H1 (cell line): ENCODE results near the gene WAC. TPM values are rescaled to one million over a fixed set of nuclear protein-coding genes. Genes with fewer than 3 reads are reported as not detected.

Source experiments
- CTCF ChIA-PET: fragments of 300-600 bp; sonication (Branson Sonifier 250); formaldehyde crosslinking; loops from one replicate; lab custom pipeline; 2021; ENCODE audit not compliant: partially characterized antibody; lab: Charles Lee
- POLR2A ChIA-PET: fragments of 300-600 bp; sonication (Branson Sonifier 250); formaldehyde crosslinking; loops from one replicate; lab custom pipeline; 2021; ENCODE audit warnings: inconsistent platforms; ENCODE audit not compliant: partially characterized antibody; lab: Charles Lee
- DNase-seq, 2 experiments: peaks; one replicate each; pipeline versions ENCODE4 v3.0.0 to v3.0.0-alpha.2; 2010 to 2022; ENCODE audit warnings: low spot score in 2 of 2, low read depth in 1 of 2, mixed read lengths in 1 of 2
- FAIRE-seq: peaks from 2 replicates; lab custom pipeline; 2011; peaks lifted over from hg19 to GRCh38; lab: Jason Lieb, UNC
- H2AFZ ChIP-seq: 2 replicates; pipeline ENCODE4 v1.8.1; 2012; ENCODE audit warnings: low read length, inconsistent platforms
- H2AK5ac ChIP-seq: 2 replicates; pipeline ENCODE4 v1.6.1; 2013; ENCODE audit warnings: low read depth, low read length
- H2BK120ac ChIP-seq: replicated peaks from 2 replicates; pipeline ENCODE3; 2013; ENCODE audit warnings: low read depth, low read length, inconsistent platforms
- H2BK12ac ChIP-seq: 2 replicates; pipeline ENCODE4 v1.6.1; 2013; ENCODE audit warnings: low read depth, low read length
- H2BK15ac ChIP-seq: 2 replicates; pipeline ENCODE4 v1.6.1; 2013; ENCODE audit warnings: low read length
- H2BK20ac ChIP-seq: 2 replicates; pipeline ENCODE4 v1.6.1; 2013; ENCODE audit warnings: low read length
- H2BK5ac ChIP-seq: 2 replicates; pipeline ENCODE4 v1.6.1; 2013; ENCODE audit warnings: low read depth, low read length
- H3K14ac ChIP-seq: 2 replicates; pipeline ENCODE4 v1.6.1; 2013; ENCODE audit warnings: inconsistent platforms; ENCODE audit not compliant: insufficient read length
- H3K18ac ChIP-seq: 2 replicates; pipeline ENCODE4 v1.6.1; 2013; ENCODE audit warnings: low read length; ENCODE audit errors: extremely low read depth
- H3K23ac ChIP-seq: 2 replicates; pipeline ENCODE4 v1.6.1; 2013; ENCODE audit warnings: inconsistent platforms; ENCODE audit not compliant: insufficient read length
- H3K23me2 ChIP-seq: 2 replicates; pipeline ENCODE4 v1.6.1; 2013; ENCODE audit warnings: low read depth, low read length
- H3K27ac ChIP-seq: 2 replicates; pipeline ENCODE4 v1.6.1; 2011; ENCODE audit warnings: low read depth, low read length, inconsistent platforms
- H3K27me3 ChIP-seq, 4 experiments: replicated peaks in 1 of 4; 1 replicate in 1 of 4; 2 replicates in 3 of 4; pipeline versions ENCODE4 v1.6.1 to v1.8.1; 2011 to 2013; ENCODE audit warnings: low read length in 3 of 4, mild to moderate bottlenecking in 3 of 4, inconsistent platforms in 2 of 4, mixed read lengths in 2 of 4, moderate library complexity in 1 of 4; ENCODE audit not compliant: control insufficient read depth in 3 of 4, insufficient read depth in 3 of 4; ENCODE audit errors: extremely low read depth in 1 of 4
- H3K36me3 ChIP-seq, 4 experiments: 2 replicates each; pipeline versions ENCODE4 v1.6.1 to v1.8.1; 2011 to 2013; ENCODE audit warnings: mild to moderate bottlenecking in 4 of 4, low read length in 3 of 4, moderate library complexity in 2 of 4, control low read depth in 1 of 4, inconsistent platforms in 1 of 4; ENCODE audit not compliant: insufficient read depth in 4 of 4, control insufficient read depth in 2 of 4
- H3K4ac ChIP-seq: replicated peaks from 2 replicates; pipeline ENCODE3; 2013; ENCODE audit warnings: low read length, low read depth, mixed read lengths, inconsistent platforms; ENCODE audit not compliant: insufficient read length
- H3K4me1 ChIP-seq, 4 experiments: replicated peaks in 1 of 4; 1 replicate in 1 of 4; 2 replicates in 3 of 4; pipeline versions ENCODE4 v1.6.1 to v1.8.1; 2011 to 2013; ENCODE audit warnings: low read length in 3 of 4, inconsistent platforms in 2 of 4, mixed read lengths in 1 of 4; ENCODE audit not compliant: insufficient read depth in 4 of 4, control insufficient read depth in 3 of 4
- H3K4me2 ChIP-seq, 2 experiments: 2 replicates each; pipeline versions ENCODE4 v1.6.1 to v1.8.1; 2011 to 2013; ENCODE audit warnings: low read depth in 2 of 2, low read length in 2 of 2, control low read depth in 1 of 2, inconsistent platforms in 1 of 2, mild to moderate bottlenecking in 1 of 2; ENCODE audit not compliant: insufficient read depth in 1 of 2
- H3K4me3 ChIP-seq, 4 experiments: fragments of 200-600, 300-600 bp in 1 of 4; sonication (generic), shearing (Covaris generic), sonication (Bioruptor Twin) in 1 of 4; 2 replicates each; pipeline versions ENCODE4 v1.5.1 to v1.8.1; 2011 to 2016; ENCODE audit warnings: low read length in 4 of 4, low read depth in 3 of 4, control low read depth in 2 of 4, inconsistent platforms in 2 of 4, mild to moderate bottlenecking in 2 of 4, mixed read lengths in 1 of 4, moderate library complexity in 1 of 4; ENCODE audit not compliant: insufficient read depth in 2 of 4; ENCODE audit errors: extremely low read depth in 1 of 4
- H3K56ac ChIP-seq: replicated peaks from 2 replicates; pipeline ENCODE3; 2013; ENCODE audit warnings: low read depth, mild to moderate bottlenecking, mixed read lengths, low read length, inconsistent platforms; ENCODE audit not compliant: insufficient read length
- H3K79me1 ChIP-seq: 2 replicates; pipeline ENCODE4 v1.6.1; 2013; ENCODE audit warnings: low read depth, low read length, control low read depth
- H3K79me2 ChIP-seq, 2 experiments: 2 replicates each; pipeline versions ENCODE4 v1.6.1 to v1.8.1; 2012 to 2013; ENCODE audit warnings: low read length in 2 of 2, mild to moderate bottlenecking in 2 of 2, inconsistent platforms in 1 of 2; ENCODE audit not compliant: insufficient read depth in 2 of 2, control insufficient read depth in 1 of 2
- H3K9ac ChIP-seq, 4 experiments: replicated peaks in 1 of 4; 1 replicate in 1 of 4; 2 replicates in 3 of 4; pipeline versions ENCODE4 v1.6.1 to v1.8.1; 2011 to 2013; ENCODE audit warnings: low read depth in 3 of 4, low read length in 3 of 4, control low read depth in 2 of 4, mild to moderate bottlenecking in 2 of 4, moderate library complexity in 2 of 4, inconsistent platforms in 1 of 4; ENCODE audit errors: extremely low read depth in 1 of 4
- H3K9me3 ChIP-seq, 2 experiments: 2 replicates each; pipeline versions ENCODE4 v1.6.1 to v1.8.1; 2012 to 2013; ENCODE audit warnings: mild to moderate bottlenecking in 2 of 2, moderate library complexity in 2 of 2, control low read depth in 1 of 2, inconsistent platforms in 1 of 2, low read depth in 1 of 2, low read length in 1 of 2, mixed read lengths in 1 of 2; ENCODE audit not compliant: insufficient read depth in 2 of 2
- H4K20me1 ChIP-seq, 2 experiments: replicated peaks in 1 of 2; 2 replicates each; pipeline versions ENCODE3 to v1.8.1; 2011 to 2013; ENCODE audit warnings: inconsistent platforms in 2 of 2, low read length in 2 of 2, mild to moderate bottlenecking in 1 of 2; ENCODE audit not compliant: insufficient read depth in 2 of 2, control insufficient read depth in 1 of 2
- H4K5ac ChIP-seq: 2 replicates; pipeline ENCODE4 v1.6.1; 2013; ENCODE audit warnings: low read length, low read depth, mixed read lengths, inconsistent platforms; ENCODE audit not compliant: insufficient read length
- H4K8ac ChIP-seq: 2 replicates; pipeline ENCODE4 v1.8.0; 2013; ENCODE audit warnings: mild to moderate bottlenecking, moderate library complexity, low read length, inconsistent platforms; ENCODE audit not compliant: insufficient read depth; ENCODE audit errors: extremely low read depth
- H4K91ac ChIP-seq: replicated peaks from 2 replicates; pipeline ENCODE3; 2013; ENCODE audit warnings: low read length, mixed read lengths, inconsistent platforms; ENCODE audit not compliant: insufficient read length
- CBX5 ChIP-seq: fragments of 300-800, 300-1000 bp; sonication (generic); IDR thresholded peaks from 2 replicates; pipeline ENCODE4 v1.7.1; 2016; ENCODE audit warnings: antibody characterized with exemption, low read length, low read depth
- CEBPB ChIP-seq: IDR thresholded peaks from 2 replicates; pipeline ENCODE4 v1.6.1; 2012; ENCODE audit warnings: low read depth, low read length
- CHD1 ChIP-seq: IDR thresholded peaks from 2 replicates; pipeline ENCODE4 v1.6.1; 2012; ENCODE audit warnings: low read depth, low read length, improper control_type of control experiment
- EZH2 ChIP-seq: fragments of 200-600 bp; sonication (generic); IDR thresholded peaks from 2 replicates; pipeline ENCODE4 v1.7.1; 2012; ENCODE audit warnings: low read depth, mild to moderate bottlenecking, moderate library complexity, low read length, inconsistent platforms; ENCODE audit not compliant: severe bottlenecking
- KDM1A ChIP-seq: fragments of 200-600, 300-600 bp; sonication (generic); IDR thresholded peaks from 2 replicates; pipeline ENCODE4 v1.7.1; 2016; ENCODE audit warnings: mild to moderate bottlenecking, low read length, borderline replicate concordance
- NANOG ChIP-seq: IDR thresholded peaks from 2 replicates; pipeline ENCODE4 v1.6.1; 2011; ENCODE audit warnings: low read length, low read depth, mild to moderate bottlenecking, inconsistent platforms; ENCODE audit not compliant: insufficient read depth, poor library complexity, severe bottlenecking
- RXRA ChIP-seq: IDR thresholded peaks from 2 replicates; pipeline ENCODE4 v1.6.1; 2011; ENCODE audit warnings: low read depth, mild to moderate bottlenecking, low read length, moderate library complexity; ENCODE audit not compliant: insufficient read depth
- SRF ChIP-seq: IDR thresholded peaks from 2 replicates; pipeline ENCODE4 v1.6.1; 2011; ENCODE audit warnings: mild to moderate bottlenecking, low read depth, low read length, moderate library complexity
- WGBS, 2 experiments: shearing (Covaris generic) in 1 of 2; methylation state at CpG; one replicate each; pipeline versions ENCODE4 v1.1.6 to v1.1.7; 2013 to 2015; ENCODE audit warnings: low lambda C conversion rate in 2 of 2, mixed read lengths in 2 of 2, inconsistent platforms in 1 of 2, low coverage in 1 of 2, missing lambda C conversion rate in 1 of 2; ENCODE audit not compliant: insufficient replicate concordance in 2 of 2, insufficient coverage in 1 of 2, insufficient read length in 1 of 2; ENCODE audit errors: extremely low coverage in 1 of 2, missing lambda C conversion rate in 1 of 2; 5-methylcytosine and 5-hydroxymethylcytosine counted together
- polyA plus RNA-seq, 7 experiments: library from polyadenylated mRNA; depleted of rRNA in 3 of 7; stranded (reverse) in 5 of 7; unstranded in 2 of 7; fragments of >200 nt in 5 of 7; fragments of 200-250 nt in 2 of 7; gene quantifications; 1 replicate in 5 of 7; 2 replicates in 1 of 7; 4 replicates in 1 of 7; pipeline versions ENCODE4 v1.2.1 to v1.2.3, GENCODE V29; 2011 to 2013; ENCODE audit warnings: missing spikeins in 2 of 7, mixed read lengths in 2 of 7
- total RNA-seq: library from RNA; stranded (reverse); fragmentation: NEBNext Ultra II Directional; extraction: Animal tissue kit (Norgen Biotek cat#: 25700); gene quantifications from 2 replicates; pipeline ENCODE4 v1.2.1, GENCODE V29; 2021
- TF ChIP-seq, protein P1 (sequence below): IDR thresholded peaks from 2 replicates; pipeline ENCODE4 v1.6.1; 2012; ENCODE audit warnings: low read length, inconsistent platforms

Gene WAC
- total and polyA plus RNA-seq, 2 of the 8 experiments (the other 6 are each of a cell fraction or from before 2014, with no cell fraction given), result 72.9 to 128 TPM

DNA sequence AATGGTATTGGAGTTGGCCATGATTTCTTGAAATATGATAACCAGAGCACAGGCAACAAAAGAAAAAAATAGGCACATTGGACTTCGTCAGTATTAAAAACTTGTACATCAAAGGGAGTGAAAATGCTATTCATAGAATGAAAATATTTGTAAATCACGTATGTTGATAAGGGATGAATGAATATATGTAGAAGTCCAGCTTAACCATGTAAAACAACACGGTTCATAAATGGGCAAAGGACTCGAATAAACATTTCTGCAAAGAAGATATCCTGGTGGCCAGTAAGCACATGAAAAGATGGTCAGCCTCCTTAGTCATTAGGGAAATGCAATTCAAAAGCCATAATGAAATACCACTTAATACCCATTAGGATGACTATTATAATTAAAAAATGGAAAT lies 68.1 kb downstream of the WAC start:
- no peak overlapping the region for H3K56ac ChIP-seq
- no peak overlapping the region for H3K27ac ChIP-seq
- H2BK12ac ChIP-seq, result no peak overlapping the region
- no peak overlapping the region for H3K23ac ChIP-seq
- H2BK15ac ChIP-seq, result no peak overlapping the region
- H3K9me3 ChIP-seq, result no peaks in the 10 kb centered on the region
- H3K79me1 ChIP-seq, result no peaks in the 10 kb centered on the region
- H2AFZ ChIP-seq, result no peak overlapping the region
- H4K5ac ChIP-seq, result no peak overlapping the region
- DNase-seq (no peak), FAIRE-seq (no peak)
- no peak overlapping the region for H3K18ac ChIP-seq
- H3K4me1 ChIP-seq, result no peaks in the 10 kb centered on the region
- no peak overlapping the region for H3K4me3 ChIP-seq
- no peaks in the 10 kb centered on the region for H3K23me2 ChIP-seq
- no peak overlapping the region for H3K4ac ChIP-seq
- H3K9ac ChIP-seq, result no peak overlapping the region
- H3K27me3 ChIP-seq, result no peaks in the 10 kb centered on the region
- H4K91ac ChIP-seq, result no peak overlapping the region
- no peak overlapping the region for H3K14ac ChIP-seq
- H3K79me2 ChIP-seq, result peaks cover 0 to 96% of the 10 kb centered on the region in 2 experiments; a peak in 3 of 4 replicates
- POLR2A ChIA-PET, result no interaction called here
- no peak overlapping the region for H2BK20ac ChIP-seq
- CTCF ChIA-PET, result no interaction called here
- H4K20me1 ChIP-seq, result peaks cover 12 to 14% of the 10 kb centered on the region in 2 experiments
- no peak overlapping the region for H2BK5ac ChIP-seq
- peaks cover 0 to 40% (median 4%) of the 10 kb centered on the region in 4 experiments; a peak in 5 of 8 replicates for H3K36me3 ChIP-seq
- H3K4me2 ChIP-seq, result no peak overlapping the region
- TF ChIP-seq CHD1 (no peak), KDM1A (no peak), SRF (no peak), NANOG (no peak), RXRA (no peak), CEBPB (no peak), EZH2 (no peak), CBX5 (no peak)
- TF ChIP-seq, protein P1, sequence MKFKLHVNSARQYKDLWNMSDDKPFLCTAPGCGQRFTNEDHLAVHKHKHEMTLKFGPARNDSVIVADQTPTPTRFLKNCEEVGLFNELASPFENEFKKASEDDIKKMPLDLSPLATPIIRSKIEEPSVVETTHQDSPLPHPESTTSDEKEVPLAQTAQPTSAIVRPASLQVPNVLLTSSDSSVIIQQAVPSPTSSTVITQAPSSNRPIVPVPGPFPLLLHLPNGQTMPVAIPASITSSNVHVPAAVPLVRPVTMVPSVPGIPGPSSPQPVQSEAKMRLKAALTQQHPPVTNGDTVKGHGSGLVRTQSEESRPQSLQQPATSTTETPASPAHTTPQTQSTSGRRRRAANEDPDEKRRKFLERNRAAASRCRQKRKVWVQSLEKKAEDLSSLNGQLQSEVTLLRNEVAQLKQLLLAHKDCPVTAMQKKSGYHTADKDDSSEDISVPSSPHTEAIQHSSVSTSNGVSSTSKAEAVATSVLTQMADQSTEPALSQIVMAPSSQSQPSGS, result no peak
- H2BK120ac ChIP-seq, result no peak overlapping the region
- 88% methylated on average over 4 of the region's 4 CpGs; no CpG with 5 or more reads in 1 of the 2 experiments for WGBS, 2 experiments
- H4K8ac ChIP-seq, result no peak overlapping the region
- no peak overlapping the region for H2AK5ac ChIP-seq
